Lung (tissue), 12 donors: Measurements from ENCODE around the gene LPXN. TPM values are rescaled to one million over a fixed set of nuclear protein-coding genes. Genes with fewer than 3 reads are reported as not detected.

Source experiments
- ATAC-seq: fragments of 200-7000 bp; cut with Tn5 transposase; one replicate; pipeline ENCODE4 v1.9.1; 2020; ENCODE audit warnings: moderate number of reproducible peaks; ENCODE audit not compliant: insufficient read depth, low FRiP score
- DNase-seq, 3 donors: peaks; one replicate each; pipeline ENCODE4 v3.0.0-alpha.2; 2013 to 2017
- H3K27ac ChIP-seq, 2 donors: one replicate each; pipeline ENCODE4 v1.5.1; 2013; ENCODE audit warnings: mild to moderate bottlenecking in 2 of 2, moderate library complexity in 2 of 2, control low read depth in 1 of 2, inconsistent platforms in 1 of 2, low read depth in 1 of 2, low read length in 1 of 2
- H3K27me3 ChIP-seq, 3 donors: one replicate each; pipeline ENCODE4 v1.5.1; 2013; ENCODE audit warnings: low read length in 2 of 3; ENCODE audit not compliant: control insufficient read depth in 3 of 3, insufficient read depth in 3 of 3
- H3K36me3 ChIP-seq, 4 donors: one replicate each; pipeline ENCODE4 v1.5.1; 2013; ENCODE audit warnings: low read length in 4 of 4, mild to moderate bottlenecking in 1 of 4, moderate library complexity in 1 of 4; ENCODE audit not compliant: control insufficient read depth in 4 of 4, insufficient read depth in 4 of 4
- H3K4me1 ChIP-seq, 5 donors: one replicate each; pipeline ENCODE4 v1.5.1; 2013; ENCODE audit warnings: low read length in 5 of 5, mild to moderate bottlenecking in 2 of 5, moderate library complexity in 1 of 5; ENCODE audit not compliant: control insufficient read depth in 5 of 5, insufficient read depth in 5 of 5
- H3K4me3 ChIP-seq: one replicate; pipeline ENCODE4 v1.5.1; 2013; ENCODE audit warnings: mild to moderate bottlenecking, control low read depth, moderate library complexity
- H3K9ac ChIP-seq, 2 donors: one replicate each; pipeline ENCODE4 v1.5.1; 2013; ENCODE audit warnings: low read length in 2 of 2, control low read depth in 1 of 2; ENCODE audit not compliant: insufficient read depth in 1 of 2
- H3K9me3 ChIP-seq, 4 donors: one replicate each; pipeline ENCODE4 v1.5.1; 2013; ENCODE audit warnings: low read length in 3 of 4, mild to moderate bottlenecking in 1 of 4, moderate library complexity in 1 of 4; ENCODE audit not compliant: control insufficient read depth in 4 of 4, insufficient read depth in 3 of 4
- WGBS, 2 donors: extraction: QIAGEN DNeasy Blood & Tissue Kit; methylation state at CpG; one replicate each; pipeline ENCODE4 v1.1.7; 2013; 5-methylcytosine and 5-hydroxymethylcytosine counted together
- polyA plus RNA-seq, 2 donors: library from polyadenylated mRNA; stranded (reverse); fragments of 200-250 nt; gene quantifications; one replicate each; pipeline ENCODE4 v1.2.1, GENCODE V29; 2013
- total RNA-seq, 2 donors: library from RNA; depleted of rRNA in 1 of 2; stranded (reverse); fragments of >200 nt in 1 of 2; gene quantifications; one replicate each; pipeline ENCODE4 v1.2.1, GENCODE V29; 2014 to 2021
- TF ChIP-seq, protein P1 (sequence below): IDR thresholded peaks from 2 replicates; pipeline ENCODE4 v1.5.1; 2012; ENCODE audit warnings: mild to moderate bottlenecking; ENCODE audit errors: control extremely low read depth, extremely low read depth
- donor health status: control.
- donor health status: control.
- donor health status: Bipolar disorder and iron deficiency.
- donor health status: healthy.
- donor health status: DM: yes; HTN: yes; CAD: no.

The LPXN gene
- total and polyA plus RNA-seq, 4 donors, result 9.3 to 35.0 (median 25.9) TPM

DNA sequence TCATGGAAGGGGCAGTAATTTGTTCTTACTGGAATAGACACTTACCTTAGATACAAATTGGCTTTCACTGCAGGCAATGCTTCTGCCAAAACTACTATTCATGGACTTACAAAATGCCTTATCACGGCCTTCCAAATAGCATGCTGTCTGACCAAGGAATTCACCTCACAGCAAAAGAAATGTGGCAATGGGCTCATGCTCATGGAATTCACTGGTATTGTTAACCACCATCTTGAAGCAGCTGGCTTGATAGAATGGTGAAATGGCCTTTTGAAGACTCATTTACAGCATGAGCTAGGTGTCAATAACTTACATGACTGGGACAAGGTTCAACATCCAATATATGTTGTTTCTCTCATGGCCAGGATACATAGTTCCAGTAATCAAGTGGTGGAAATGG, 89.7 kb downstream of the LPXN start:
- Histone ChIP-seq H3K36me3 (no peaks in the 10 kb centered on the region), H3K27me3 (no peaks in the 10 kb centered on the region), H3K9me3 (no peaks in the 10 kb centered on the region), H3K9ac (no peak overlapping the region), H3K27ac (no peak overlapping the region), H3K4me3 (no peak overlapping the region), H3K4me1 (no peaks in the 10 kb centered on the region)
- DNase-seq (no peak), ATAC-seq (no peak)
- WGBS, 2 donors, result 90 to 91% methylated on average over 1 of the region's 1 CpG
- TF ChIP-seq, protein P1, sequence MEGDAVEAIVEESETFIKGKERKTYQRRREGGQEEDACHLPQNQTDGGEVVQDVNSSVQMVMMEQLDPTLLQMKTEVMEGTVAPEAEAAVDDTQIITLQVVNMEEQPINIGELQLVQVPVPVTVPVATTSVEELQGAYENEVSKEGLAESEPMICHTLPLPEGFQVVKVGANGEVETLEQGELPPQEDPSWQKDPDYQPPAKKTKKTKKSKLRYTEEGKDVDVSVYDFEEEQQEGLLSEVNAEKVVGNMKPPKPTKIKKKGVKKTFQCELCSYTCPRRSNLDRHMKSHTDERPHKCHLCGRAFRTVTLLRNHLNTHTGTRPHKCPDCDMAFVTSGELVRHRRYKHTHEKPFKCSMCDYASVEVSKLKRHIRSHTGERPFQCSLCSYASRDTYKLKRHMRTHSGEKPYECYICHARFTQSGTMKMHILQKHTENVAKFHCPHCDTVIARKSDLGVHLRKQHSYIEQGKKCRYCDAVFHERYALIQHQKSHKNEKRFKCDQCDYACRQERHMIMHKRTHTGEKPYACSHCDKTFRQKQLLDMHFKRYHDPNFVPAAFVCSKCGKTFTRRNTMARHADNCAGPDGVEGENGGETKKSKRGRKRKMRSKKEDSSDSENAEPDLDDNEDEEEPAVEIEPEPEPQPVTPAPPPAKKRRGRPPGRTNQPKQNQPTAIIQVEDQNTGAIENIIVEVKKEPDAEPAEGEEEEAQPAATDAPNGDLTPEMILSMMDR, result no peak

Other genes starting within 250 kb of the LPXN start
- gene OR5B17, start 216.8 kb downstream of the LPXN start, total RNA-seq, result not detected
- gene OR5B17, start 216.8 kb downstream of the LPXN start, polyA plus RNA-seq, result not detected
- gene OR5B3, start 169.0 kb downstream of the LPXN start, total RNA-seq, result not detected
- gene OR5B3, start 169.0 kb downstream of the LPXN start, polyA plus RNA-seq, result not detected
- gene OR5B2, start 147.7 kb downstream of the LPXN start, total RNA-seq, result not detected
- gene OR5B2, start 147.7 kb downstream of the LPXN start, polyA plus RNA-seq, result not detected
- gene OR5B12, start 133.6 kb downstream of the LPXN start, total RNA-seq, result not detected
- not detected for gene OR5B12, start 133.6 kb downstream of the LPXN start, polyA plus RNA-seq
- gene OR5B21, start 67.8 kb downstream of the LPXN start, total RNA-seq, result under 1 TPM in 1 of 2 donors, not detected in 1; 0.31 TPM
- not detected for gene OR5B21, start 67.8 kb downstream of the LPXN start, polyA plus RNA-seq
- 10 to 100 TPM; 39.1 to 47.0 TPM for gene ZFP91, start 3.2 kb upstream of the LPXN start, total RNA-seq
- 10 to 100 TPM; 11.1 to 23.4 TPM for gene ZFP91, start 3.2 kb upstream of the LPXN start, polyA plus RNA-seq
- 1 to 10 TPM; 1.3 to 2.0 TPM for gene CNTF, start 46.8 kb upstream of the LPXN start, total RNA-seq
- under 1 TPM; 0.28 to 0.80 TPM for gene CNTF, start 46.8 kb upstream of the LPXN start, polyA plus RNA-seq
- gene GLYAT, start 156.1 kb upstream of the LPXN start, total RNA-seq, result not detected
- gene GLYAT, start 156.1 kb upstream of the LPXN start, polyA plus RNA-seq, result not detected